GM19025 (cell line): Measurements from ENCODE around the gene ADAM21.
"Not testable (repeated sequence)": the region's sequence is repeated elsewhere in the genome, so short reads cannot be mapped to it uniquely, and the experiment has no call there.

Experiments
- ATAC-seq: cut with Tn5 transposase; IDR thresholded peaks from one replicate; pipeline ENCODE4 v1.9.1; 2021; ENCODE audit warnings: mild to moderate bottlenecking, low read depth, moderate library complexity; ENCODE audit not compliant: unreplicated experiment

ADAM21 gene

DNA sequence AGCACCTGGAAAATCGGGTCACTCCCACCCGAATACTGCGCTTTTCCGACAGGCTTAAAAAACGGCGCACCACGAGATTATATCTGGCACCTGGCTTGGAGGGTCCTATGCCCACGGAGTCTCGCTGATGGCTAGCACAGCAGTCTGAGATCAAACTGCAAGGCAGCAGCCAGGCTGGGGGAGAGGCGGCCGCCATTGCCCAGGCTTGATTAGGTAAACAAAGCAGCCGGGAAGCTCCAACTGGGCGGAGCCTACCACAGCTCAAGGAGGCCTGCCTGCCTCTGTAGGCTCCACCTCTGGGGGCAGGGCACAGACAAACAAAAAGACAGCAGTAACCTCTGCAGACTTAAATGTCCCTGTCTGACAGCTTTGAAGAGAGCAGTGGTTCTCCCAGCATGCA is 23.5 kb downstream of the ADAM21 start:
- not testable (repeated sequence) for ATAC-seq

DNA sequence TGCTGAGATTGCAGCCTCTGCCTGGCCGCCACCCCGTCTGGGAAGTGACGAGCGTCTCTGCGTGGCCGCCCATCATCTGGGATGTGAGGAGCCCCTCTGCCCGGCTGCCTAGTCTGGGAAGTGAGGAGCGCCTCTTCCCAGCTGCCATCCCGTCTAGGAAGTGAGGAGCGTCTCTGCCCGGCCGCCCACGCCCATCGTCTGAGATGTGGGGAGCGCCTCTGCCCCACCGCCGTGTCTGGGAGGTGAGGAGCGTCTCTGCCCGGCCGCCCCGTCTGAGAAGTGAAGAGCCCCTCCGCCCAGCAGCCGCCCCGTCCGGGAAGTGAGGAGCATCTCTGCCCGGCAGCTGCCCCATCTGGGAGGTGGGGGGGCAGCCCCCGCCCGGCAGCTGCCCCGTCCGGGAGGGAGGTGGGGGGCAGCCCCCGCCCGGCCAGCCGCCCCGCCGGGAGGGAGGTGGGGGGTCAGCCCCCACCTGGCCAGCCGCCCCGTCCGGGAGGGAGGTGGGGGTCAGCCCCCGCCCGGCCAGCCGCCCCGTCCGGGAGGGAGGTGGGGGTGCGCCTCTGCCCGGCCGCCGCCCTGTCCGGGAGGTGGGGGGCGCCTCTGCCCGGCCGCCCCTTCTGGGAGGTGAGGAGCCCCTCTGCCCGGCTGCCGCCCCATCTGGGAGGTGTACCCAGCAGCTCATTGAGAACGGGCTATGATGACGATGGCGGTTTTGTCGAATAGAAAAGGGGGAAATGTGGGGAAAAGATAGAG is 25.6 kb downstream of the ADAM21 start:
- not testable (repeated sequence) for ATAC-seq

- ATAC-seq: no peak
Observed at GRCh38 chr14:70489579-70490200, 37.7 kb downstream of the ADAM21 start.

DNA sequence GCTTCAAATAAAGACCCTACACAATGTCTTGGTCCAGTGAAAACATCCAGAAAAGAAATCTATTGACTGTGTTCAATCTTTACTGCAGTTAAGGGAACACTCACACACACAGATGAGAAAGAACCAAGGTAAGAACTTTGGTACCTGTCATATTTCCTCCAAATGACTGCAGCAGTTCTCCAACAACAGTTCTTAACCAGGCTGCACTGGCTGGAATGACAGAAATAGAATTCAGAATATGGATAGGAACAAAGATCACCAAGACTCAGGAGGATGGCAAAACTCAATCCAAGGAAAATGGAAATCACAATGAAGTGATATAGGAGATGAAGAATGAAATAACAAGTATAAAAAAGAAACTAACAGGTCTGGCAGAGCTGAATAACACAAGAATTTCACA is 46.2 kb downstream of the ADAM21 start:
- no peak for ATAC-seq
